GM19328 (cell line): ENCODE results near the gene CNOT2.
"Not testable (repeated sequence)": the region's sequence is repeated elsewhere in the genome, so short reads cannot be mapped to it uniquely, and the experiment has no call there.

ENCODE experiments used
- ATAC-seq: cut with Tn5 transposase; IDR thresholded peaks from one replicate; pipeline ENCODE4 v1.9.1; 2021; ENCODE audit warnings: mild to moderate bottlenecking, moderate library complexity; ENCODE audit not compliant: unreplicated experiment

The CNOT2 gene

GRCh38 chr12:70292017-70292776 lies 49.0 kb downstream of the CNOT2 start:
- ATAC-seq, result no peak

GRCh38 chr12:70304684-70305555 lies 61.7 kb downstream of the CNOT2 start:
- not testable (repeated sequence) for ATAC-seq

GRCh38 chr12:70305794-70306193 lies 62.6 kb downstream of the CNOT2 start:
- no peak for ATAC-seq

GRCh38 chr12:70306676-70307075 lies 63.4 kb downstream of the CNOT2 start:
- no peak for ATAC-seq

GRCh38 chr12:70307868-70308267 lies 64.6 kb downstream of the CNOT2 start:
- no peak for ATAC-seq

GRCh38 chr12:70309348-70309747 lies 66.1 kb downstream of the CNOT2 start:
- no peak for ATAC-seq

GRCh38 chr12:70314145-70314544 lies 70.9 kb downstream of the CNOT2 start:
- ATAC-seq, result no peak

GRCh38 chr12:70317781-70318180 lies 74.5 kb downstream of the CNOT2 start:
- peak; percentile 89 for ATAC-seq

- ATAC-seq, result no peak
Observed at GRCh38 chr12:70319605-70320004, 76.4 kb downstream of the CNOT2 start.

GRCh38 chr12:70321191-70321590 lies 78.0 kb downstream of the CNOT2 start:
- ATAC-seq, result no peak

GRCh38 chr12:70327541-70327940 lies 84.3 kb downstream of the CNOT2 start:
- no peak for ATAC-seq

GRCh38 chr12:70329728-70330127 lies 86.5 kb downstream of the CNOT2 start:
- no peak for ATAC-seq

- ATAC-seq, result no peak
Observed at GRCh38 chr12:70330158-70330557, 86.9 kb downstream of the CNOT2 start.

- ATAC-seq, result no peak
Observed at GRCh38 chr12:70332236-70332635, 89.0 kb downstream of the CNOT2 start.

GRCh38 chr12:70334742-70335141 lies 91.5 kb downstream of the CNOT2 start:
- no peak for ATAC-seq

- ATAC-seq, result no peak
Observed at GRCh38 chr12:70338531-70338930, 95.3 kb downstream of the CNOT2 start.

- no peak for ATAC-seq
Observed at GRCh38 chr12:70351076-70351475, 107.8 kb downstream of the CNOT2 start.

GRCh38 chr12:70353780-70354660 lies 110.8 kb downstream of the CNOT2 start:
- ATAC-seq, result no peak

GRCh38 chr12:70354787-70355186 lies 111.6 kb downstream of the CNOT2 start:
- ATAC-seq, result no peak

- no peak for ATAC-seq
Observed at GRCh38 chr12:70355972-70356371, 112.7 kb downstream of the CNOT2 start.
